Measurements from ENCODE around the gene TBC1D14. TPM values are rescaled to one million over a fixed set of nuclear protein-coding genes. Genes with fewer than 3 reads are reported as not detected.

TBC1D14 gene
- total RNA-seq, 1 experiment from 2014 or later, result 36.3 TPM

- no peaks in the 10 kb centered on the region for H3K9me3 ChIP-seq (ENCODE audit: control insufficient read depth, insufficient read depth, low read depth, low read length)
- ATAC-seq (no peak), DNase-seq (ENCODE audit: low read depth, low spot score) (no peak)
- in situ Hi-C loops (cut with HindIII; ENCODE audit: low pct_unique_long_range_greater_than_20kb, low sequenced_read_pairs), result no loop called here
- no peak for TF ChIP-seq POLR2AphosphoS5 (IDR thresholded peaks at IDR 0.05; ENCODE audit: low read depth, low read length)
- TF ChIP-seq CTCF (IDR thresholded peaks at IDR 0.05), result no peak
- TF ChIP-seq REST (IDR thresholded peaks at IDR 0.05; ENCODE audit: insufficient read depth in 1 of 2, low read depth in 2 of 2, low read length in 1 of 2), result no peak
- TF ChIP-seq TCF7L2 (IDR thresholded peaks at IDR 0.05; ENCODE audit: low read depth, low read length), result no peak
- TF ChIP-seq SIN3A (IDR thresholded peaks at IDR 0.05; ENCODE audit: borderline replicate concordance, insufficient read depth, low read depth, low read length), result no peak
- intact Hi-C loops (cut with micrococcal nuclease; ENCODE audit: unreplicated experiment), result no loop called here
- ChIA-PET CTCF (no interaction called here), POLR2A (no interaction called here)
- no peak overlapping the region for H3K27ac ChIP-seq (ENCODE audit: low read length)
- no TSS peak for BruUV-seq (replicated peaks)
- H3K27me3 ChIP-seq (ENCODE audit: control insufficient read depth, insufficient read depth, low read length), result no peaks in the 10 kb centered on the region
- H3K4me3 ChIP-seq (ENCODE audit: low read depth in 2 of 2, low read length in 2 of 2), result no peak overlapping the region
- H3K36me3 ChIP-seq (ENCODE audit: control insufficient read depth, insufficient read depth, low read length), result no peaks in the 10 kb centered on the region
- peaks cover 15% of the 10 kb centered on the region for H3K4me1 ChIP-seq (ENCODE audit: control insufficient read depth, insufficient read depth, low read length)
Observed at GRCh38 chr4:6957994-6958393, 48.4 kb downstream of the TBC1D14 start.

- Histone ChIP-seq H3K9me3 (ENCODE audit: control insufficient read depth, insufficient read depth, low read depth, low read length) (no peaks in the 10 kb centered on the region), H3K4me1 (ENCODE audit: control insufficient read depth, insufficient read depth, low read length) (peaks cover 15% of the 10 kb centered on the region), H3K27me3 (ENCODE audit: control insufficient read depth, insufficient read depth, low read length) (no peaks in the 10 kb centered on the region), H3K36me3 (ENCODE audit: control insufficient read depth, insufficient read depth, low read length) (no peaks in the 10 kb centered on the region), H3K27ac (ENCODE audit: low read length) (no peak overlapping the region), H3K4me3 (ENCODE audit: low read depth in 2 of 2, low read length in 2 of 2) (no peak overlapping the region)
- no peak for TF ChIP-seq TCF7L2 (IDR thresholded peaks at IDR 0.05; ENCODE audit: low read depth, low read length)
- no peak for TF ChIP-seq SIN3A (IDR thresholded peaks at IDR 0.05; ENCODE audit: borderline replicate concordance, insufficient read depth, low read depth, low read length)
- no peak for TF ChIP-seq POLR2AphosphoS5 (IDR thresholded peaks at IDR 0.05; ENCODE audit: low read depth, low read length)
- no peak for TF ChIP-seq REST (IDR thresholded peaks at IDR 0.05; ENCODE audit: insufficient read depth in 1 of 2, low read depth in 2 of 2, low read length in 1 of 2)
- TF ChIP-seq CTCF (IDR thresholded peaks at IDR 0.05), result no peak
- POLR2A ChIA-PET, result no interaction called here
- BruUV-seq (replicated peaks), result no TSS peak
- intact Hi-C loops (cut with micrococcal nuclease; ENCODE audit: unreplicated experiment), result no loop called here
- CTCF ChIA-PET, result no interaction called here
- in situ Hi-C loops (cut with HindIII; ENCODE audit: low pct_unique_long_range_greater_than_20kb, low sequenced_read_pairs), result no loop called here
- no peak for DNase-seq (ENCODE audit: low read depth, low spot score)
- ATAC-seq, result no peak
Observed at GRCh38 chr4:6959261-6959660, 49.6 kb downstream of the TBC1D14 start.
